DND-41 (cell line): ENCODE results near the gene GLIS2.

Experiments
- EZH2 ChIP-seq: IDR thresholded peaks from 3 replicates; pipeline ENCODE4 v1.6.1; 2012; ENCODE audit warnings: borderline replicate concordance, low read depth, mild to moderate bottlenecking, moderate library complexity, low read length, inconsistent platforms; ENCODE audit not compliant: severe bottlenecking
- TF ChIP-seq, protein P1 (sequence below): IDR thresholded peaks from 2 replicates; pipeline ENCODE4 v1.5.1; 2012; ENCODE audit warnings: borderline replicate concordance, low read length, moderate library complexity, mild to moderate bottlenecking; ENCODE audit not compliant: poor library complexity, severe bottlenecking; ENCODE audit errors: extremely low read depth

DNA sequence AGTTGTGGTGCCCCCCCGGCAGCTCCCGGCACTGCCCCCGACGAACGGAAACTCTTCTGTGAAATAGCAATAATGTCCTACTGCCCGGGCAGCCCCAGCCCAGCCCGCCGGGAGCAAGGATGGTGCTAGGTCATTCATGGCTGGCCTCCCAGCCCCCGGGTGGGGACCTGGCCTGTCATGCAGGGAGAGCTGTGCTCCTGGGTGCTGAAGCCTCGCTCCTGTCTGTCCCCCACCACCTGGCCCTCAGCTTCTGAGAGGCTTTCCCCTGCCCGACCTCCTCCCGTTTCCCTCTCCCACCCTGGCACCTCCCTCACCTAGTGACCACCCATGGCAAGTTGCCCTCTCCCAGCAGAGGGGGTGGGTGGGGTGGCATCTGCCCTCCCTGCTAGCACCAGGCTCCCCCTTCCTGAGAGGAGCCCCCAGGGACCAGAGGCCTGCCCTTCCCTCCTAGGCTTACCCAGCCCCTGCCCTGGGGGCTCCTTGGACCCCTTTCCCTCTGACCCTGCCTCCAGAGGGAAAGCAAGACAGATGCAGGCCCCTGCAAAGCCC, 21.7 kb downstream of the GLIS2 start:
- TF ChIP-seq, protein P1, sequence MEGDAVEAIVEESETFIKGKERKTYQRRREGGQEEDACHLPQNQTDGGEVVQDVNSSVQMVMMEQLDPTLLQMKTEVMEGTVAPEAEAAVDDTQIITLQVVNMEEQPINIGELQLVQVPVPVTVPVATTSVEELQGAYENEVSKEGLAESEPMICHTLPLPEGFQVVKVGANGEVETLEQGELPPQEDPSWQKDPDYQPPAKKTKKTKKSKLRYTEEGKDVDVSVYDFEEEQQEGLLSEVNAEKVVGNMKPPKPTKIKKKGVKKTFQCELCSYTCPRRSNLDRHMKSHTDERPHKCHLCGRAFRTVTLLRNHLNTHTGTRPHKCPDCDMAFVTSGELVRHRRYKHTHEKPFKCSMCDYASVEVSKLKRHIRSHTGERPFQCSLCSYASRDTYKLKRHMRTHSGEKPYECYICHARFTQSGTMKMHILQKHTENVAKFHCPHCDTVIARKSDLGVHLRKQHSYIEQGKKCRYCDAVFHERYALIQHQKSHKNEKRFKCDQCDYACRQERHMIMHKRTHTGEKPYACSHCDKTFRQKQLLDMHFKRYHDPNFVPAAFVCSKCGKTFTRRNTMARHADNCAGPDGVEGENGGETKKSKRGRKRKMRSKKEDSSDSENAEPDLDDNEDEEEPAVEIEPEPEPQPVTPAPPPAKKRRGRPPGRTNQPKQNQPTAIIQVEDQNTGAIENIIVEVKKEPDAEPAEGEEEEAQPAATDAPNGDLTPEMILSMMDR: no peak
- no peak for TF ChIP-seq EZH2
